NOMO-1 (cell line): ENCODE data around the gene IGSF23.

Experiments
- DNase-seq, 2 experiments: peaks; one replicate each; lab custom pipeline; 2025; ENCODE audit not compliant: unreplicated experiment in 2 of 2; lab: John Stamatoyannopoulos, UW

The IGSF23 gene

GRCh38 chr19:44636439-44637389 lies 23.4 kb downstream of the IGSF23 start:
- no peak for DNase-seq

- DNase-seq, result no peak
Observed at GRCh38 chr19:44637390-44637764, 24.0 kb downstream of the IGSF23 start.

GRCh38 chr19:44640518-44640917 lies 27.2 kb downstream of the IGSF23 start:
- no peak for DNase-seq

GRCh38 chr19:44641501-44642265 lies 28.3 kb downstream of the IGSF23 start:
- no peak for DNase-seq

GRCh38 chr19:44642377-44642776 lies 29.0 kb downstream of the IGSF23 start:
- DNase-seq, result no peak

GRCh38 chr19:44643605-44644401 lies 30.4 kb downstream of the IGSF23 start, which contains the start of gene PVR:
Gene PVR, plus strand, starts transcription at chr19:44643910. Its CDS starts 187 bp downstream, at chr19:44644097.
- peak in 1 of 2 experiments; percentile 24 for DNase-seq

GRCh38 chr19:44644402-44645016 lies 31.1 kb downstream of the IGSF23 start:
- DNase-seq, result no peak

- DNase-seq, result no peak
Observed at GRCh38 chr19:44645407-44646048, 32.2 kb downstream of the IGSF23 start.

- DNase-seq, result no peak
Observed at GRCh38 chr19:44646049-44646416, 32.7 kb downstream of the IGSF23 start.

GRCh38 chr19:44647144-44647543 lies 33.8 kb downstream of the IGSF23 start:
- DNase-seq, result no peak

- DNase-seq, result no peak
Observed at GRCh38 chr19:44648631-44649251, 35.4 kb downstream of the IGSF23 start.

GRCh38 chr19:44649578-44650145 lies 36.3 kb downstream of the IGSF23 start:
- no peak for DNase-seq

- no peak for DNase-seq
Observed at GRCh38 chr19:44653343-44653742, 40.0 kb downstream of the IGSF23 start.

GRCh38 chr19:44653977-44654774 lies 40.8 kb downstream of the IGSF23 start:
- peak; percentile 55 to 64 for DNase-seq

- peak; percentile 25 to 42 for DNase-seq
Observed at GRCh38 chr19:44657211-44657921, 44.0 kb downstream of the IGSF23 start.

GRCh38 chr19:44658069-44658733 lies 44.8 kb downstream of the IGSF23 start:
- DNase-seq, result no peak

GRCh38 chr19:44660081-44660480 lies 46.7 kb downstream of the IGSF23 start:
- no peak for DNase-seq
